Natural killer cell (primary cell): ENCODE results near the gene CD37. TPM values are rescaled to one million over a fixed set of nuclear protein-coding genes. Genes with fewer than 3 reads are reported as not detected.
"Not testable (repeated sequence)": the region's sequence is repeated elsewhere in the genome, so short reads cannot be mapped to it uniquely, and the experiment has no call there.

Source experiments
- ATAC-seq, 3 donors: fragments of 150-1000 bp in 2 of 3; fragments of 200-7000 bp in 1 of 3; cut with Tn5 transposase; 1 replicate in 1 of 3; 2 replicates in 2 of 3; pipeline ENCODE4 v1.10.0; 2021; ENCODE audit warnings: mild to moderate bottlenecking in 2 of 3, moderate library complexity in 2 of 3
- DNase-seq, 2 donors: peaks; one replicate each; pipeline versions ENCODE4 v3.0.0 to v3.0.0-alpha.2; 2013 to 2021; ENCODE audit warnings: mixed read lengths in 1 of 2
- H3K27ac ChIP-seq: one replicate; pipeline ENCODE4 v1.5.1; 2013; ENCODE audit warnings: mild to moderate bottlenecking, low read length
- H3K27me3 ChIP-seq: one replicate; pipeline ENCODE4 v1.6.1; 2013; ENCODE audit warnings: low read length; ENCODE audit not compliant: control insufficient read depth, insufficient read depth
- H3K36me3 ChIP-seq: one replicate; pipeline ENCODE4 v1.6.1; 2013; ENCODE audit warnings: low read length; ENCODE audit not compliant: control insufficient read depth, insufficient read depth
- H3K4me1 ChIP-seq: one replicate; pipeline ENCODE4 v1.6.1; 2013; ENCODE audit warnings: low read length; ENCODE audit not compliant: control insufficient read depth, insufficient read depth
- H3K4me3 ChIP-seq: one replicate; pipeline ENCODE4 v1.5.1; 2013; ENCODE audit warnings: low read length
- H3K9me3 ChIP-seq: one replicate; pipeline ENCODE4 v1.6.1; 2013; ENCODE audit warnings: low read length; ENCODE audit not compliant: control insufficient read depth, insufficient read depth
- H3K27ac Mint-ChIP-seq, 2 donors: one replicate each; pipeline ENCODE4 v1.8.0; 2022; ENCODE audit warnings: mild to moderate bottlenecking in 2 of 2, mixed read lengths in 2 of 2, moderate library complexity in 1 of 2
- H3K27me3 Mint-ChIP-seq, 2 donors: one replicate each; pipeline ENCODE4 v1.8.0; 2022; ENCODE audit warnings: low read depth in 2 of 2, mixed read lengths in 2 of 2
- H3K36me3 Mint-ChIP-seq: one replicate; pipeline ENCODE4 v1.8.0; 2022; ENCODE audit warnings: mixed read lengths
- H3K4me1 Mint-ChIP-seq, 2 donors: one replicate each; pipeline ENCODE4 v1.8.0; 2022; ENCODE audit warnings: mixed read lengths in 2 of 2
- H3K4me3 Mint-ChIP-seq: one replicate; pipeline ENCODE4 v1.8.0; 2022; ENCODE audit warnings: mild to moderate bottlenecking, moderate library complexity, mixed read lengths
- H3K9me3 Mint-ChIP-seq, 2 donors: one replicate each; pipeline ENCODE4 v1.8.0; 2022; ENCODE audit warnings: mixed read lengths in 2 of 2
- WGBS: methylation state at CpG from one replicate; pipeline ENCODE4 v1.1.7; 2013; ENCODE audit warnings: missing lambda C conversion rate; ENCODE audit not compliant: insufficient coverage; 5-methylcytosine and 5-hydroxymethylcytosine counted together
- intact Hi-C: fragments of 100-400 bp; cut with micrococcal nuclease; formaldehyde crosslinking; loops from one replicate; pipeline ENCODE4 v1.14.2; 2022
- total RNA-seq, 4 donors: library from RNA; stranded (reverse); fragments of 120-200 nt in 1 of 4; gene quantifications; one replicate each; pipeline versions ENCODE4 v1.2.3 to v1.2.4, GENCODE V29; 2013 to 2022
- TF ChIP-seq, protein P1 (sequence below): fragments of 200-600 bp; IDR thresholded peaks from one replicate; pipeline ENCODE4 v1.8.0; 2022; ENCODE audit warnings: antibody characterized with exemption

Gene CD37
- total RNA-seq, 3 donors from 2014 or later (not counting 1 experiment from before 2014, with no cell fraction given): 322 to 392 (median 359) TPM

- intact Hi-C loops: no loop called here
- TF ChIP-seq, protein P1, sequence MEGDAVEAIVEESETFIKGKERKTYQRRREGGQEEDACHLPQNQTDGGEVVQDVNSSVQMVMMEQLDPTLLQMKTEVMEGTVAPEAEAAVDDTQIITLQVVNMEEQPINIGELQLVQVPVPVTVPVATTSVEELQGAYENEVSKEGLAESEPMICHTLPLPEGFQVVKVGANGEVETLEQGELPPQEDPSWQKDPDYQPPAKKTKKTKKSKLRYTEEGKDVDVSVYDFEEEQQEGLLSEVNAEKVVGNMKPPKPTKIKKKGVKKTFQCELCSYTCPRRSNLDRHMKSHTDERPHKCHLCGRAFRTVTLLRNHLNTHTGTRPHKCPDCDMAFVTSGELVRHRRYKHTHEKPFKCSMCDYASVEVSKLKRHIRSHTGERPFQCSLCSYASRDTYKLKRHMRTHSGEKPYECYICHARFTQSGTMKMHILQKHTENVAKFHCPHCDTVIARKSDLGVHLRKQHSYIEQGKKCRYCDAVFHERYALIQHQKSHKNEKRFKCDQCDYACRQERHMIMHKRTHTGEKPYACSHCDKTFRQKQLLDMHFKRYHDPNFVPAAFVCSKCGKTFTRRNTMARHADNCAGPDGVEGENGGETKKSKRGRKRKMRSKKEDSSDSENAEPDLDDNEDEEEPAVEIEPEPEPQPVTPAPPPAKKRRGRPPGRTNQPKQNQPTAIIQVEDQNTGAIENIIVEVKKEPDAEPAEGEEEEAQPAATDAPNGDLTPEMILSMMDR: no peak
- peaks cover 16% of the 10 kb centered on the region for H3K36me3 ChIP-seq
- Mint-ChIP-seq H3K27me3 (no peaks in the 10 kb centered on the region), H3K36me3 (peaks cover 13% of the 10 kb centered on the region), H3K9me3 (no peaks in the 10 kb centered on the region), H3K4me3 (no peak overlapping the region), H3K27ac (no peak overlapping the region), H3K4me1 (peaks cover 6% of the 10 kb centered on the region in 2 donors)
- peaks cover 7% of the 10 kb centered on the region for H3K9me3 ChIP-seq
- WGBS: 93% methylated on average over 1 of the region's 1 CpG
- DNase-seq (no peak), ATAC-seq (no peak)
- H3K27ac ChIP-seq: no peak overlapping the region
- peaks cover 3% of the 10 kb centered on the region for H3K4me1 ChIP-seq
- no peak overlapping the region for H3K4me3 ChIP-seq
- no peaks in the 10 kb centered on the region for H3K27me3 ChIP-seq
Observed at GRCh38 chr19:49315111-49315510, 20.1 kb upstream of the CD37 start.

DNA sequence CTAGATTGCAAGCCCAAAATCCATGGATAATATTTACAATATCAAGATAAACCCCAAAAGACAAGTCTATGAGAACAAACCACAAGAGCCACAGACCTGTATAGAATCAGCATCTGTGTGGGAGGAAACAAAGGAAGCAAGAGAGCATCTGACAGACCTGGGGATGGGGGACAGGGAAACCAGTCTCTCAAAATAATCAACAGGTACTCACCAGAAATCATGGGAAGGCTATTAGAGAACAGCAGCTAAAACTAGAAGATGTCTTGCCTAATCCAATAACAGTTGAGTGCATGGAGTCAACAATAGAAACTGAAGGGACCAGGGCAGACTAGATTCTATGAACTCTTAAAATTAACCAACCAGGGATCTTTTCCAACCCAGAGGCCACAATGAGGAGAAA lies 18.9 kb upstream of the CD37 start:
- intact Hi-C loops: no loop called here
- no peaks in the 10 kb centered on the region for H3K4me1 ChIP-seq
- no peak overlapping the region for H3K4me3 Mint-ChIP-seq
- no peaks in the 10 kb centered on the region for H3K27me3 Mint-ChIP-seq
- peaks cover 13% of the 10 kb centered on the region for H3K36me3 Mint-ChIP-seq
- H3K9me3 ChIP-seq: peaks cover 7% of the 10 kb centered on the region
- peaks cover 6% of the 10 kb centered on the region in 2 donors for H3K4me1 Mint-ChIP-seq
- no peaks in the 10 kb centered on the region for H3K9me3 Mint-ChIP-seq
- H3K4me3 ChIP-seq: no peak overlapping the region
- DNase-seq (no peak), ATAC-seq (no peak)
- H3K27ac Mint-ChIP-seq: no peak overlapping the region
- H3K36me3 ChIP-seq: peaks cover 4% of the 10 kb centered on the region
- H3K27ac ChIP-seq: no peak overlapping the region
- H3K27me3 ChIP-seq: no peaks in the 10 kb centered on the region
- TF ChIP-seq, protein P1: no peak

DNA sequence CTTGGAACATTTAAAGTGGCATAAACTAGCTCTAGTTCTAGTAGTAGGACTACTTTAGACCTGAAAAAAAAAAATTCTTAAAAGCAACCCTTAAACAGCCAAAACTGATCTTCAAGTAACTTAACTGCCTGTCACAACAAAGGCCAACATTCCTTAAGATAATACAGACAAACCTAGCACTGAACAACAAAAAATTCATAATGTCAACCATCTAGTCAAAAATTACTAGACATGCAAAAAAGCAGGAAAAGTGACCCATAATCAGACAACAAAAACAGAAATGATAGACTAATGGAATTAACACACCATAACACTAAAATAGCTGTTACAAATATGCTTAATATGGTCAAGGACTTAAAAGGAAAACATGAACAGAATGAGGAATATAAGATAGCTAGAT lies 16.9 kb upstream of the CD37 start:
- Histone ChIP-seq H3K9me3 (peaks cover 7% of the 10 kb centered on the region), H3K27ac (no peak overlapping the region), H3K27me3 (no peaks in the 10 kb centered on the region), H3K4me3 (no peak overlapping the region), H3K4me1 (no peaks in the 10 kb centered on the region), H3K36me3 (peaks cover 4% of the 10 kb centered on the region)
- no peak for ATAC-seq
- TF ChIP-seq, protein P1: no peak
- no peak for DNase-seq
- H3K9me3 Mint-ChIP-seq: no peaks in the 10 kb centered on the region
- peaks cover 6% of the 10 kb centered on the region in 2 donors for H3K4me1 Mint-ChIP-seq
- intact Hi-C loops: no loop called here
- H3K36me3 Mint-ChIP-seq: peaks cover 13% of the 10 kb centered on the region
- H3K27me3 Mint-ChIP-seq: no peaks in the 10 kb centered on the region
- no peak overlapping the region for H3K4me3 Mint-ChIP-seq
- H3K27ac Mint-ChIP-seq: no peak overlapping the region

- H3K9me3 Mint-ChIP-seq: no peaks in the 10 kb centered on the region
- Histone ChIP-seq H3K36me3 (peaks cover 2% of the 10 kb centered on the region), H3K9me3 (no peaks in the 10 kb centered on the region), H3K27me3 (no peaks in the 10 kb centered on the region), H3K27ac (peak within 1 kb of the TSS; percentile 47), H3K4me3 (no peak within 1 kb of the TSS), H3K4me1 (peaks cover 12% of the 10 kb centered on the region)
- H3K27me3 Mint-ChIP-seq: no peaks in the 10 kb centered on the region
- peaks cover 1% of the 10 kb centered on the region for H3K36me3 Mint-ChIP-seq
- intact Hi-C loops: no loop called here
- no peak within 1 kb of the TSS for H3K27ac Mint-ChIP-seq
- 82% methylated on average over 35 of the region's 38 CpGs for WGBS
- no peak for DNase-seq
- peaks cover 16 to 21% of the 10 kb centered on the region in 2 donors for H3K4me1 Mint-ChIP-seq
- ATAC-seq: no peak
- TF ChIP-seq, protein P1: no peak
- H3K4me3 Mint-ChIP-seq: no peak within 1 kb of the TSS
Observed at GRCh38 chr19:49324801-49325576, 10.2 kb upstream of the CD37 start, which contains the start of gene SLC6A16. Gene SLC6A16, minus strand, starts transcription at chr19:49325191. Its CDS starts 13,844 bp downstream, at chr19:49311347.

- H3K27ac Mint-ChIP-seq, H3K27me3 Mint-ChIP-seq, H3K9me3 Mint-ChIP-seq, DNase-seq, intact Hi-C loops, H3K9me3 ChIP-seq, ATAC-seq, H3K36me3 ChIP-seq, H3K4me3 ChIP-seq, H3K27me3 ChIP-seq, H3K36me3 Mint-ChIP-seq, H3K4me3 Mint-ChIP-seq: not testable (repeated sequence)
- 80% methylated on average over 13 of the region's 13 CpGs for WGBS
- H3K4me1 Mint-ChIP-seq: peaks cover 21 to 26% of the 10 kb centered on the region in 2 donors
- peak overlapping the region; percentile 23 for H3K27ac ChIP-seq
- peaks cover 12% of the 10 kb centered on the region for H3K4me1 ChIP-seq
Observed at GRCh38 chr19:49325756-49326155, 9.4 kb upstream of the CD37 start.
